Measurements from ENCODE around the gene ACTG2.

The ACTG2 gene

GRCh38 chr2:73969356-73969755 lies 76.5 kb downstream of the ACTG2 start:
- DNase-seq (ENCODE audit: low read depth): no peak
